CD4-positive, alpha-beta memory T cell (primary cell): ENCODE measurements around the gene ROBO3. TPM values are rescaled to one million over a fixed set of nuclear protein-coding genes. Genes with fewer than 3 reads are reported as not detected.

Experiments
- CTCF ChIA-PET: fragments of 350-600 bp; sonication (Branson Sonifier 250); formaldehyde crosslinking; loops from one replicate; lab custom pipeline; 2021; ENCODE audit warnings: inconsistent platforms; ENCODE audit not compliant: partially characterized antibody; lab: Charles Lee
- POLR2A ChIA-PET: fragments of 350-600 bp; sonication (Branson Sonifier 250); formaldehyde crosslinking; loops from one replicate; lab custom pipeline; 2021; ENCODE audit not compliant: partially characterized antibody; lab: Charles Lee
- DNase-seq, 5 donors: peaks; one replicate each; pipeline versions ENCODE4 v3.0.0 to v3.0.0-alpha.2; 2020 to 2022; ENCODE audit warnings: mixed read lengths in 1 of 5
- H3K27ac ChIP-seq: one replicate; pipeline ENCODE4 v1.7.0; 2013; ENCODE audit warnings: low read depth, low read length
- H3K27me3 ChIP-seq: 2 replicates; pipeline ENCODE4 v1.7.0; 2013; ENCODE audit warnings: mild to moderate bottlenecking, low read length, moderate library complexity; ENCODE audit not compliant: insufficient read depth
- H3K36me3 ChIP-seq: 2 replicates; pipeline ENCODE4 v1.7.0; 2013; ENCODE audit warnings: mild to moderate bottlenecking, low read length, moderate library complexity; ENCODE audit not compliant: insufficient read depth
- H3K4me1 ChIP-seq: 2 replicates; pipeline ENCODE4 v1.7.0; 2013; ENCODE audit warnings: mild to moderate bottlenecking, low read length, moderate library complexity; ENCODE audit not compliant: insufficient read depth
- H3K4me3 ChIP-seq, 2 donors: one replicate each; pipeline ENCODE4 v1.7.0; 2013; ENCODE audit warnings: low read length in 2 of 2, mild to moderate bottlenecking in 1 of 2
- H3K9me3 ChIP-seq, 2 donors: one replicate each; pipeline ENCODE4 v1.7.0; 2013; ENCODE audit warnings: low read length in 2 of 2, control low read depth in 1 of 2; ENCODE audit not compliant: control insufficient read depth in 1 of 2
- H3K27ac Mint-ChIP-seq, 7 donors: one replicate each; pipeline ENCODE4 v1.8.0; 2020 to 2021; ENCODE audit warnings: mixed read lengths in 7 of 7, mild to moderate bottlenecking in 6 of 7, inconsistent platforms in 3 of 7, moderate library complexity in 3 of 7
- H3K27me3 Mint-ChIP-seq, 2 donors: one replicate each; pipeline ENCODE4 v1.8.0; 2020 to 2021; ENCODE audit warnings: mixed read lengths in 2 of 2
- H3K36me3 Mint-ChIP-seq, 2 donors: one replicate each; pipeline ENCODE4 v1.8.0; 2020 to 2021; ENCODE audit warnings: mixed read lengths in 2 of 2, inconsistent platforms in 1 of 2, mild to moderate bottlenecking in 1 of 2
- H3K4me1 Mint-ChIP-seq, 4 donors: one replicate each; pipeline ENCODE4 v1.8.0; 2020 to 2021; ENCODE audit warnings: mixed read lengths in 4 of 4, mild to moderate bottlenecking in 1 of 4
- H3K4me3 Mint-ChIP-seq, 8 donors: one replicate each; pipeline ENCODE4 v1.8.0; 2020 to 2021; ENCODE audit warnings: mixed read lengths in 8 of 8, mild to moderate bottlenecking in 7 of 8, moderate library complexity in 6 of 8, inconsistent platforms in 3 of 8
- H3K9me3 Mint-ChIP-seq, 8 donors: one replicate each; pipeline ENCODE4 v1.8.0; 2020 to 2021; ENCODE audit warnings: mixed read lengths in 8 of 8, mild to moderate bottlenecking in 5 of 8, inconsistent platforms in 3 of 8, moderate library complexity in 1 of 8
- intact Hi-C: fragments of 100-400 bp; cut with micrococcal nuclease; formaldehyde crosslinking; loops from one replicate; pipeline ENCODE4 v1.15.1; 2023
- polyA plus RNA-seq, 2 donors: library from polyadenylated mRNA; unstranded; fragments of 300-500 nt; fragmentation: Illumina TruSeq; gene quantifications; one replicate each; pipeline ENCODE4 v1.2.3, GENCODE V29; 2021
- total RNA-seq, 2 experiments: library from RNA; stranded (reverse); gene quantifications; one replicate each; pipeline ENCODE4 v1.2.3, GENCODE V29; 2021

The ROBO3 gene
- total and polyA plus RNA-seq, 4 experiments from 2014 or later = 0.70 to 18.1 (median 9.1) TPM

DNA sequence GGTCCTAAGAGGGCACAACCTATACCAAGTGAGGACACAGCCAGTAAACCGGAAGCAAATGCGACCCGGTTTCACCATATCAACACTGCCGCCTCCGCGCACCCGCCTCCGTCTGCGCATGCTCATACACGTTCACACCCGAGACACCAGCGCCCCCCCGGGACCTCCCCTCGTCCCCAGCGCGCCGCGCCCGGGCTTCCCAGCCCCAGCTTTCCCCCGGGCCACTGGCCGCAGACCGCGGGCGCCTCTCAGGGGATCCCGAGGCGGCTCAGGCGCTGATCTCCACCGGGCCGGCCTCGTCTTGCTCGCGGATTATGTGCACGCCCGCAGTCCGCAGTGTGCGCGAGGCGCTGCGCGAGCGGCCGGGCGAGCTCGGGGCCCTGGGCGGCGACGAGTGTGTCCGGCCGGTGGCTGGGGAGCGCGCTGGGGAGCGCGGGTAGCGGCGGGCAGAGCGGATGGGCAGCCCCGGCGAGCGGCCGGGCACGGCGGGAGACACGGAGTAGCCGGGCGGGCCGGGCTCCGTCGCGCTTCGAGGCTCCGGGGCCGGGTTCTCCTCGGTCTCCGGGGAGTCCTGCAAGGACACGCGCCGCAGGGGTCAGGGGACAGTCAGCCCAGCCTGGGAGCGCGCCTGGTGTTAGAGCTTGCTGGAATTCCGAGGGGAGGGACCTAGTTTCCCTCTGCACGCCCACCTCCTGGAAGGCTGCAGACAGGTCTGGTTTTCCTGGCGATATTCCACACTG lies 55.8 kb downstream of the ROBO3 start:
- H3K9me3 Mint-ChIP-seq = no peaks in the 10 kb centered on the region
- H3K27ac Mint-ChIP-seq = peak overlapping the region in 4 of 7 donors; percentile 47 to 65 (median 53)
- CTCF ChIA-PET = interaction anchor here (1.1 to 1.8 kb wide), 4 partner anchors 13 to 508 kb away, joined by 3 to 8 read pairs (median 4); partner anchors contain the start of gene CCDC15
- POLR2A ChIA-PET = interaction anchor here (1.0 to 3.5 kb wide), 5 partner anchors 30 to 191 kb away, joined by 4 to 17 read pairs (median 10); partner anchors contain the start of genes CCDC15 and TMEM218
- no peak overlapping the region for H3K27ac ChIP-seq
- intact Hi-C loops = loop anchor here (2.0 kb wide), 2 partner anchors 30 to 44 kb away; no protein-coding TSS in a partner anchor
- peaks cover 15 to 28% (median 23%) of the 10 kb centered on the region in 4 donors for H3K4me1 Mint-ChIP-seq
- H3K4me1 ChIP-seq = peaks cover 14% of the 10 kb centered on the region
- H3K9me3 ChIP-seq = no peaks in the 10 kb centered on the region
- peak; percentile 68 to 78 (median 71) for DNase-seq
- peaks cover 0 to 3% of the 10 kb centered on the region in 2 donors for H3K27me3 Mint-ChIP-seq
- H3K36me3 Mint-ChIP-seq = no peaks in the 10 kb centered on the region
- H3K36me3 ChIP-seq = no peaks in the 10 kb centered on the region
- H3K4me3 Mint-ChIP-seq = peak overlapping the region; percentile 74 to 88 (median 80)
- peak overlapping the region in 1 of 2 donors; percentile 62 for H3K4me3 ChIP-seq
- H3K27me3 ChIP-seq = no peaks in the 10 kb centered on the region

DNA sequence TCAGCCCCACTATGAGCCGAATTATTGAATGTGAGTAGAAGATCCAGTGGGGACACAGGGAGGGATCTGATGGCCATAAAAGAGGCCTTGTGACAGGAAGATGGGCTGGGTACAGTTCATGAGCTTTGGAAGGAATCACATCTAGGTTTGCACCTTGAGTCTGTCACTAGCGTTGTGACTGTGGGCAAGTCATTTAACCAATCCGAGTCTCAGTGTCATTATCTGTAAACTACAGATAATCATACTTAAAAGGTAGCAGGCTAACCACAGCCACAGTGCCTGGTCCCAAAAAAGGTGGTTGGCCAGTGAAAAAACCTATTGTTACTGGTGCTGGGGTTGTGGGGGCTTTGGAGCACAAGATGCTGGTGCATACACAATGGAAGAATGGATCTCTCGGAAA lies 57.6 kb downstream of the ROBO3 start:
- no peak overlapping the region for H3K27ac ChIP-seq
- H3K27me3 ChIP-seq = no peaks in the 10 kb centered on the region
- ChIA-PET CTCF (interaction anchor here (1.3 to 1.5 kb wide), 2 partner anchors 19 to 47 kb away, joined by 3 to 4 read pairs; no protein-coding TSS in a partner anchor), POLR2A (interaction anchor here (2.2 kb wide), 1 partner anchor 31 kb away, joined by 5 read pairs; the partner anchor contains the start of gene CCDC15)
- no peaks in the 10 kb centered on the region for H3K36me3 Mint-ChIP-seq
- peak overlapping the region in 2 of 7 donors; percentile 9 to 60 for H3K27ac Mint-ChIP-seq
- H3K4me1 Mint-ChIP-seq = peaks cover 15 to 28% (median 23%) of the 10 kb centered on the region in 4 donors
- peak overlapping the region in 4 of 8 donors; percentile 2 to 69 (median 52) for H3K4me3 Mint-ChIP-seq
- DNase-seq = no peak
- intact Hi-C loops = no loop called here
- no peaks in the 10 kb centered on the region for H3K9me3 ChIP-seq
- no peaks in the 10 kb centered on the region for H3K36me3 ChIP-seq
- H3K9me3 Mint-ChIP-seq = no peaks in the 10 kb centered on the region
- H3K4me1 ChIP-seq = peaks cover 14% of the 10 kb centered on the region
- no peak overlapping the region for H3K4me3 ChIP-seq
- H3K27me3 Mint-ChIP-seq = peaks cover 0 to 3% of the 10 kb centered on the region in 2 donors

DNA sequence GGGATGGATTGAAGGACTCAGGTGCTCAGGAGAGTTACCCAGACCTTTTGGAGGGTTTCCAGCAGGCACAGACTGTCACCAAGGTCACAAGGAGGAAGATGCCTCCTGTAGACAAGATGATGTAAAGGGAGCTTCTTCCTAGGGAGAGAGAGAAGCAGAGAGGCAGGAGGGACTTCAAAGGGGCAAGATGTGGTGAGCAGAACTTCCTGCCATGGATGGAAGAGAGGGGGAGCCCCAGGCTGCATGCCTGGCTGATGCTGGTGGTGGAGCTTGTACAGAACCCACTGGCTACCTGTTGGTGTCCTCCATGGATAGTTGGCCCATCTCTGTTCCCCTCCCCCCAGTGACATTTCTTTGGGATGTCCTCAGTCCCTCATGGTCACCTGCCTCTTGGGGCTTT lies 58.1 kb downstream of the ROBO3 start:
- H3K27me3 ChIP-seq = no peaks in the 10 kb centered on the region
- H3K4me1 Mint-ChIP-seq = peaks cover 15 to 28% (median 23%) of the 10 kb centered on the region in 4 donors
- peak overlapping the region in 1 of 7 donors; percentile 9 for H3K27ac Mint-ChIP-seq
- no peaks in the 10 kb centered on the region for H3K9me3 Mint-ChIP-seq
- H3K4me3 ChIP-seq = no peak overlapping the region
- H3K4me1 ChIP-seq = peaks cover 14% of the 10 kb centered on the region
- no peak overlapping the region for H3K27ac ChIP-seq
- no peaks in the 10 kb centered on the region for H3K36me3 Mint-ChIP-seq
- intact Hi-C loops = no loop called here
- CTCF ChIA-PET = interaction anchor here (1.3 to 1.5 kb wide), 2 partner anchors 19 to 47 kb away, joined by 3 to 4 read pairs; no protein-coding TSS in a partner anchor
- H3K27me3 Mint-ChIP-seq = peaks cover 0 to 3% of the 10 kb centered on the region in 2 donors
- no peaks in the 10 kb centered on the region for H3K36me3 ChIP-seq
- H3K9me3 ChIP-seq = no peaks in the 10 kb centered on the region
- DNase-seq = peak in 2 of 5 donors; percentile 13 to 14
- POLR2A ChIA-PET = interaction anchor here (2.2 kb wide), 1 partner anchor 30 kb away, joined by 5 read pairs; the partner anchor contains the start of gene CCDC15
- peak overlapping the region in 4 of 8 donors; percentile 2 to 69 (median 52) for H3K4me3 Mint-ChIP-seq

DNA sequence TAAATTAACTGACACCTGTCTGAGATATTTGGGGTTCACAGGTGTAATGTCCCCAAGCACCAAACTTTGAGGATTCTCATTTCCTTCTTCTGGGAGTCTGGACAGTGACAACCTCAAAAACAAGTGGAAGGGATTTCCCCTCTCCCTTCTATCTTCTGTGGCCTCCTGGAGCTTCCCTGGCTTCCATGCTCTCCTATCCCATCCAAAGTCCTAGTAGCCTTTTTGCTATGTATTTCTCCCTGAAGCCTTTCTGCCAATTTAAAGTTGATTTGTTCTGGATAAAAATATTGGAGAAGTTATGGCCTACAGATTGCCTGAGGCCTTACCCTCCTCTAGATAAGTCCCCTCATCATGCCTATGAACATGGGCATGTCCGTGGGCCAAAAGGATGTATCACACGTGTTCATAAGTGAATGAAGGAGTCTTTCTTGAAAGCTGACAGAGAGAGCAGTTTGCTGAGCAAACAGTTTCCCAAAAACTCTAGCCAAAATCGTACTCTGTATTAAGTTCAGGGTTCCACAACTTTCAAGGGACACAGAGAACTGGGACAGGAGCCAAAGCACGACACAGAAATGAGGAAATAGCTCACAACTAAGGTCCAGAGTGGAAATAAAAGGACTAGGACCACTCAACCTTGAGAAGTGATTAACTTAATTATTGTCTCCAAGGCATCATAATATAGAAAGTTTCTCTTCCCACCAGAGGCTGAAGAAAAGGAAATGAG lies 63.9 kb downstream of the ROBO3 start:
- H3K4me1 Mint-ChIP-seq = peaks cover under 1 to 12% (median 5%) of the 10 kb centered on the region in 4 donors
- H3K36me3 Mint-ChIP-seq = no peaks in the 10 kb centered on the region
- intact Hi-C loops = no loop called here
- ChIA-PET POLR2A (no interaction called here), CTCF (interaction anchor here (1.3 kb wide), 1 partner anchor 9 kb away, joined by 3 read pairs; no protein-coding TSS in a partner anchor)
- H3K27ac Mint-ChIP-seq = peak overlapping the region in 1 of 7 donors; percentile 38
- H3K27me3 Mint-ChIP-seq = no peaks in the 10 kb centered on the region
- H3K9me3 Mint-ChIP-seq = no peaks in the 10 kb centered on the region
- no peak for DNase-seq
- H3K27me3 ChIP-seq = no peaks in the 10 kb centered on the region
- no peaks in the 10 kb centered on the region for H3K9me3 ChIP-seq
- H3K36me3 ChIP-seq = no peaks in the 10 kb centered on the region
- H3K27ac ChIP-seq = no peak overlapping the region
- H3K4me3 Mint-ChIP-seq = no peak overlapping the region
- no peak overlapping the region for H3K4me3 ChIP-seq
- no peaks in the 10 kb centered on the region for H3K4me1 ChIP-seq

DNA sequence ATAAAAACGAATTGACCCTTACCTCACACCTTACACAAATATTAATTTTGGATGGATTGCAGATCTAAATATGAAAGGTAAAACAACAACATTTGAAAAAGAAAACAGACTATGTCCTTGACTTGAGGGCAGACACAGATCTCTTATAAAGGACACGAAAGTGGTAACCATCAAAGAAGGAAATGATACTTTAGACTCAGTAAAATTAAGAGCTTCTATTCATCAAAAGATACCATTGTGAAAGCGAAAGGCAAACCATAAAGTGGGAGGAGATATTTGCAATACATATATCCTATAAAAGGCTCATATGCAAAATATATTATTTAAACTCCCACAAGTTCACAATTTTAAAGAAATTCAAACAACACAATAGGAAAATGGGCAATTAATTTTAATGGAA lies 65.6 kb downstream of the ROBO3 start:
- intact Hi-C loops = no loop called here
- Histone ChIP-seq H3K4me3 (no peak overlapping the region), H3K27me3 (no peaks in the 10 kb centered on the region), H3K36me3 (no peaks in the 10 kb centered on the region), H3K4me1 (no peaks in the 10 kb centered on the region), H3K27ac (no peak overlapping the region), H3K9me3 (no peaks in the 10 kb centered on the region)
- Mint-ChIP-seq H3K4me1 (peaks cover 0 to 6% (median 3%) of the 10 kb centered on the region in 4 donors), H3K27ac (peak overlapping the region in 3 of 7 donors; percentile 39 to 59 (median 48)), H3K9me3 (no peaks in the 10 kb centered on the region), H3K4me3 (peak overlapping the region in 1 of 8 donors; percentile 55), H3K36me3 (no peaks in the 10 kb centered on the region), H3K27me3 (peaks cover 1 to 2% of the 10 kb centered on the region in 2 donors)
- DNase-seq = peak in 1 of 5 donors; percentile 4
- ChIA-PET CTCF (no interaction called here), POLR2A (interaction anchor here (0.7 kb wide), 1 partner anchor 30 kb away, joined by 4 read pairs; no protein-coding TSS in a partner anchor)
